Raji (cell line): ENCODE data around the gene LRP2BP.

Experiments used
- POLR2A ChIP-seq: IDR thresholded peaks from 2 replicates; pipeline ENCODE4 v1.6.1; 2011; ENCODE audit warnings: low read depth, low read length, control low read depth; ENCODE audit not compliant: insufficient read depth

Gene LRP2BP

GRCh38 chr4:185358514-185358913 is 37.2 kb downstream of the LRP2BP start:
- no peak for TF ChIP-seq POLR2A

- TF ChIP-seq POLR2A = no peak
Measured at GRCh38 chr4:185357733-185358440, 37.8 kb downstream of the LRP2BP start.

GRCh38 chr4:185357211-185357610 is 38.5 kb downstream of the LRP2BP start:
- TF ChIP-seq POLR2A = no peak

- TF ChIP-seq POLR2A = no peak
Measured at GRCh38 chr4:185352741-185353140, 43.0 kb downstream of the LRP2BP start.

- TF ChIP-seq POLR2A = no peak
Measured at GRCh38 chr4:185352202-185352601, 43.5 kb downstream of the LRP2BP start.

- no peak for TF ChIP-seq POLR2A
Measured at GRCh38 chr4:185351691-185352090, 44.0 kb downstream of the LRP2BP start.

GRCh38 chr4:185346975-185347601 is 48.6 kb downstream of the LRP2BP start:
- no peak for TF ChIP-seq POLR2A

- no peak for TF ChIP-seq POLR2A
Measured at GRCh38 chr4:185344743-185345538, 50.8 kb downstream of the LRP2BP start.

GRCh38 chr4:185343726-185344581 is 51.8 kb downstream of the LRP2BP start:
- no peak for TF ChIP-seq POLR2A

GRCh38 chr4:185341841-185342240 is 53.9 kb downstream of the LRP2BP start:
- TF ChIP-seq POLR2A = no peak

GRCh38 chr4:185341377-185341776 is 54.3 kb downstream of the LRP2BP start:
- no peak for TF ChIP-seq POLR2A

- TF ChIP-seq POLR2A = no peak
Measured at GRCh38 chr4:185339941-185340340, 55.8 kb downstream of the LRP2BP start.

- TF ChIP-seq POLR2A = no peak
Measured at GRCh38 chr4:185335579-185335978, 60.1 kb downstream of the LRP2BP start.

- no peak for TF ChIP-seq POLR2A
Measured at GRCh38 chr4:185334326-185334725, 61.4 kb downstream of the LRP2BP start.
